ENCODE measurements around the gene CTDSP1.

Gene CTDSP1

GRCh38 chr2:218431878-218432277 is 32.2 kb downstream of the CTDSP1 start:
- no peak for DNase-seq (ENCODE audit: extremely low read depth, insufficient read length)
- no peak overlapping the region for H3K4me3 ChIP-seq (replicated peaks; ENCODE audit: low read depth, low read length)
- TF ChIP-seq CTCF (IDR thresholded peaks at IDR 0.05; ENCODE audit: insufficient read depth, low read length, poor library complexity, severe bottlenecking), result no peak

GRCh38 chr2:218432676-218433365 is 33.2 kb downstream of the CTDSP1 start:
- Histone ChIP-seq H3K36me3 (ENCODE audit: control insufficient read depth, insufficient read depth, low read length) (no peaks in the 10 kb centered on the region), H3K4me3 (replicated peaks; ENCODE audit: low read depth, low read length) (no peak overlapping the region), H3K27me3 (replicated peaks; ENCODE audit: control insufficient read depth, insufficient read depth, low read length) (no peaks in the 10 kb centered on the region)
- no peak for DNase-seq (ENCODE audit: extremely low read depth, insufficient read length)
- TF ChIP-seq CTCF (IDR thresholded peaks at IDR 0.05; ENCODE audit: insufficient read depth, low read length, poor library complexity, severe bottlenecking), result no peak

More at GRCh38 chr2:218431878-218432277, 32.2 kb downstream of the CTDSP1 start:
- H3K36me3 ChIP-seq (ENCODE audit: control insufficient read depth, insufficient read depth, low read length), result no peaks in the 10 kb centered on the region
- no peaks in the 10 kb centered on the region for H3K27me3 ChIP-seq (replicated peaks; ENCODE audit: control insufficient read depth, insufficient read depth, low read length)

GRCh38 chr2:218434456-218434855 is 34.8 kb downstream of the CTDSP1 start:
- no peak overlapping the region for H3K4me3 ChIP-seq (replicated peaks; ENCODE audit: low read depth, low read length)
- no peak for DNase-seq (ENCODE audit: extremely low read depth, insufficient read length)
- TF ChIP-seq CTCF (IDR thresholded peaks at IDR 0.05; ENCODE audit: insufficient read depth, low read length, poor library complexity, severe bottlenecking), result no peak
- no peaks in the 10 kb centered on the region for H3K27me3 ChIP-seq (replicated peaks; ENCODE audit: control insufficient read depth, insufficient read depth, low read length)
- H3K36me3 ChIP-seq (ENCODE audit: control insufficient read depth, insufficient read depth, low read length), result no peaks in the 10 kb centered on the region

- Histone ChIP-seq H3K4me3 (replicated peaks; ENCODE audit: low read depth, low read length) (no peak overlapping the region), H3K36me3 (ENCODE audit: control insufficient read depth, insufficient read depth, low read length) (no peaks in the 10 kb centered on the region), H3K27me3 (replicated peaks; ENCODE audit: control insufficient read depth, insufficient read depth, low read length) (no peaks in the 10 kb centered on the region)
- TF ChIP-seq CTCF (IDR thresholded peaks at IDR 0.05; ENCODE audit: insufficient read depth, low read length, poor library complexity, severe bottlenecking), result no peak
- no peak for DNase-seq (ENCODE audit: extremely low read depth, insufficient read length)
These were observed 35.6 kb downstream of the CTDSP1 start for GRCh38 chr2:218435003-218435982.

GRCh38 chr2:218436992-218437391 is 37.3 kb downstream of the CTDSP1 start:
- Histone ChIP-seq H3K36me3 (ENCODE audit: control insufficient read depth, insufficient read depth, low read length) (no peaks in the 10 kb centered on the region), H3K27me3 (replicated peaks; ENCODE audit: control insufficient read depth, insufficient read depth, low read length) (no peaks in the 10 kb centered on the region), H3K4me3 (replicated peaks; ENCODE audit: low read depth, low read length) (no peak overlapping the region)
- DNase-seq (ENCODE audit: extremely low read depth, insufficient read length), result no peak
- TF ChIP-seq CTCF (IDR thresholded peaks at IDR 0.05; ENCODE audit: insufficient read depth, low read length, poor library complexity, severe bottlenecking), result no peak

Measured in GM06990 (cell line).